Ishikawa (cell line): ENCODE results near the gene TRMT61B.

Source experiments
- CEBPB ChIP-seq: IDR thresholded peaks from 2 replicates; pipeline ENCODE4 v1.6.1; 2012
- EP300 ChIP-seq: IDR thresholded peaks from 2 replicates; pipeline ENCODE4 v1.6.1; 2012; ENCODE audit warnings: borderline replicate concordance
- RAD21 ChIP-seq: IDR thresholded peaks from 2 replicates; pipeline ENCODE4 v1.6.1; 2012; ENCODE audit warnings: low read depth
- YY1 ChIP-seq: IDR thresholded peaks from 2 replicates; pipeline ENCODE4 v1.6.1; 2012; ENCODE audit warnings: low read depth
- ZBTB7A ChIP-seq: IDR thresholded peaks from 2 replicates; pipeline ENCODE4 v1.6.1; 2012; ENCODE audit warnings: low read depth
- TF ChIP-seq, protein P1 (sequence below): IDR thresholded peaks from 2 replicates; pipeline ENCODE4 v1.6.1; 2012

DNA sequence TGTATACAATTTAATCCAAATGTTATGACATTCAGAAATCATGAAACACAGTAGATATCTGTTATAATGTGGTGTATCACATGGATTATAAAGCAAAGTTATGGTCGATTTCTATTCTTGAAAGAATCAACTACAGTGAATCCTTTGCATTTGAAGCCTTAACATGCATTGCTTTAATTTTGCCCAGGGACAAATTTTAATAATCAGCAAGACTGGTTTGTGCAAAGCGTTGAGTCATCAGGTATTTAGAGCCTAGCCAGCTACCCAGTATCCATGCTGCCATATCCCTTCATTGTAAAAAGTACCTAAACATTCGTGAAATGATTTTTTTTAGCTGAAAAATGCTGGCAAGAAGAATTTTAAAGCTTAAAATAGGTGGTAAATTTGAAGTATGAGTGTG is 68.4 kb downstream of the TRMT61B start:
- TF ChIP-seq CEBPB (no peak), EP300 (no peak), ZBTB7A (no peak), RAD21 (no peak), YY1 (no peak)
- TF ChIP-seq, protein P1, sequence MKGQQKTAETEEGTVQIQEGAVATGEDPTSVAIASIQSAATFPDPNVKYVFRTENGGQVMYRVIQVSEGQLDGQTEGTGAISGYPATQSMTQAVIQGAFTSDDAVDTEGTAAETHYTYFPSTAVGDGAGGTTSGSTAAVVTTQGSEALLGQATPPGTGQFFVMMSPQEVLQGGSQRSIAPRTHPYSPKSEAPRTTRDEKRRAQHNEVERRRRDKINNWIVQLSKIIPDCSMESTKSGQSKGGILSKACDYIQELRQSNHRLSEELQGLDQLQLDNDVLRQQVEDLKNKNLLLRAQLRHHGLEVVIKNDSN = no peak
